Memory B cell (primary cell): ENCODE data around the gene CDH12.
A peak's percentile ranks its signal among the peaks of the same experiment; 100 is the strongest.
"Not testable (repeated sequence)": the region's sequence is repeated elsewhere in the genome, so short reads cannot be mapped to it uniquely, and the experiment has no call there.

Experiments
- ATAC-seq: fragments of 150-1000 bp; cut with Tn5 transposase; 2 replicates; pipeline ENCODE4 v1.10.0; 2021; ENCODE audit warnings: low read depth, mild to moderate bottlenecking, moderate library complexity
- DNase-seq, 2 donors: peaks; one replicate each; pipeline ENCODE4 v3.0.0; 2022; ENCODE audit warnings: low spot score in 2 of 2
- H3K27ac Mint-ChIP-seq: one replicate; pipeline ENCODE4 v1.8.0; 2022; ENCODE audit warnings: mild to moderate bottlenecking, moderate library complexity, mixed read lengths
- H3K27me3 Mint-ChIP-seq: one replicate; pipeline ENCODE4 v1.8.0; 2022; ENCODE audit warnings: mixed read lengths
- H3K36me3 Mint-ChIP-seq: one replicate; pipeline ENCODE4 v1.8.0; 2022; ENCODE audit warnings: mild to moderate bottlenecking, mixed read lengths
- H3K4me1 Mint-ChIP-seq: one replicate; pipeline ENCODE4 v1.8.0; 2022; ENCODE audit warnings: mixed read lengths
- H3K4me3 Mint-ChIP-seq: one replicate; pipeline ENCODE4 v1.8.0; 2022; ENCODE audit warnings: mild to moderate bottlenecking, moderate library complexity, mixed read lengths
- H3K9me3 Mint-ChIP-seq: one replicate; pipeline ENCODE4 v1.8.0; 2022; ENCODE audit warnings: mixed read lengths

CDH12 gene

GRCh38 chr5:22852807-22853660, at the start of gene CDH12:
Gene CDH12, minus strand, starts transcription at chr5:22853344.
- peak; percentile 83 for ATAC-seq
- H3K4me3 Mint-ChIP-seq = peak within 1 kb of the TSS; percentile 85
- peaks cover 10% of the 10 kb centered on the region for H3K4me1 Mint-ChIP-seq
- H3K36me3 Mint-ChIP-seq = no peaks in the 10 kb centered on the region
- DNase-seq = peak; percentile 7 to 16
- no peaks in the 10 kb centered on the region for H3K9me3 Mint-ChIP-seq
- H3K27me3 Mint-ChIP-seq = no peaks in the 10 kb centered on the region
- no peak within 1 kb of the TSS for H3K27ac Mint-ChIP-seq

- Mint-ChIP-seq H3K9me3 (no peaks in the 10 kb centered on the region), H3K4me3 (no peak overlapping the region), H3K27me3 (no peaks in the 10 kb centered on the region), H3K27ac (no peak overlapping the region), H3K36me3 (no peaks in the 10 kb centered on the region), H3K4me1 (no peaks in the 10 kb centered on the region)
- DNase-seq (no peak), ATAC-seq (no peak)
Observed at GRCh38 chr5:22901885-22902284, 48.7 kb upstream of the CDH12 start.

- Mint-ChIP-seq H3K36me3 (no peaks in the 10 kb centered on the region), H3K27me3 (no peaks in the 10 kb centered on the region), H3K4me1 (no peaks in the 10 kb centered on the region), H3K27ac (no peak overlapping the region), H3K9me3 (no peaks in the 10 kb centered on the region), H3K4me3 (no peak overlapping the region)
- DNase-seq = no peak
- no peak for ATAC-seq
Observed at GRCh38 chr5:22900801-22901310, 47.7 kb upstream of the CDH12 start.

- no peak for ATAC-seq
- Mint-ChIP-seq H3K27ac (no peak overlapping the region), H3K4me3 (no peak overlapping the region), H3K36me3 (no peaks in the 10 kb centered on the region), H3K9me3 (no peaks in the 10 kb centered on the region), H3K4me1 (no peaks in the 10 kb centered on the region), H3K27me3 (no peaks in the 10 kb centered on the region)
- no peak for DNase-seq
Observed at GRCh38 chr5:22899341-22899740, 46.2 kb upstream of the CDH12 start.

GRCh38 chr5:22896152-22896551, 43.0 kb upstream of the CDH12 start:
- H3K4me1 Mint-ChIP-seq = no peaks in the 10 kb centered on the region
- DNase-seq (no peak), ATAC-seq (no peak)
- no peaks in the 10 kb centered on the region for H3K27me3 Mint-ChIP-seq
- H3K4me3 Mint-ChIP-seq = no peak overlapping the region
- no peak overlapping the region for H3K27ac Mint-ChIP-seq
- peaks cover 2% of the 10 kb centered on the region for H3K9me3 Mint-ChIP-seq
- no peaks in the 10 kb centered on the region for H3K36me3 Mint-ChIP-seq

DNA sequence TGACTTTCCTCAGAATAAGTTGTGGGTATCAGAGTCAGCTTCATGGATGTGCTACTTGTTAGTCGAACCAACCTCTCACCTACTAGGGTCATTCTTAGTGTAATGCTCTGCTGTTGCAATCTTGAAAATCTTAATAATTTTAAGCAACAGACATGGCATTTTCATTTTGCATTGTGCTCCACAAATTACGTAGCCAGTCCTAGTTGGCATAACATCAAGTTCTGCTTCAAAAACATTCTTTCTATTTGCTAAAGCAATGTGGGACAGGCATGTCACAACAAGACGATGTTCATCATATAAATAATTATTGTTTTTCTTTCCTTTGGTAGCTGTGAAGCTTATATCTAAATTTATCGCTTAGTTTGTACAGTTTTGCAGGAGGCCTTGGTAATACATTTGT, 39.3 kb upstream of the CDH12 start:
- Mint-ChIP-seq H3K27ac (no peak overlapping the region), H3K9me3 (peaks cover 2% of the 10 kb centered on the region), H3K4me1 (no peaks in the 10 kb centered on the region), H3K27me3 (no peaks in the 10 kb centered on the region), H3K4me3 (no peak overlapping the region), H3K36me3 (no peaks in the 10 kb centered on the region)
- DNase-seq (no peak), ATAC-seq (no peak)

DNA sequence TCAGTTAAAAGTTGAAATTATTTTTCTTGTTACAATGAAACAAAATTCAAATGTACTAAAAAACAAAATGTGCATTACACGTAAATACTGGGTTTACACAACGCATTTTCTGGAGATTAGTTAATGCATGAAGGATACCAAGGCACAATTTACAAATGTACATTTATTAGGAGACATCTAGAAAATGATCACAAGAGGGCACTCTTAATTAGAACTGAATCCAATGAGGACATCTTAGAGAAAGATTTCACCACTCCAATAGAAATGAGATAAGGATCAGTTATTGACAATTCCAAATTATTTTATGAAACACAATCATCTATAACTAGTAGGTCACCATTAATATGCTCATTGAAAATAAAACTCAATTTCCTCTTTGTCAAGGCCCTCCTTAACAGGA, 36.6 kb upstream of the CDH12 start:
- no peaks in the 10 kb centered on the region for H3K4me1 Mint-ChIP-seq
- no peak overlapping the region for H3K27ac Mint-ChIP-seq
- H3K36me3 Mint-ChIP-seq = no peaks in the 10 kb centered on the region
- H3K4me3 Mint-ChIP-seq = no peak overlapping the region
- DNase-seq (no peak), ATAC-seq (no peak)
- H3K9me3 Mint-ChIP-seq = peaks cover 2% of the 10 kb centered on the region
- H3K27me3 Mint-ChIP-seq = no peaks in the 10 kb centered on the region

- Mint-ChIP-seq H3K4me3 (no peak overlapping the region), H3K36me3 (no peaks in the 10 kb centered on the region), H3K27ac (no peak overlapping the region), H3K27me3 (no peaks in the 10 kb centered on the region), H3K4me1 (no peaks in the 10 kb centered on the region), H3K9me3 (no peaks in the 10 kb centered on the region)
- ATAC-seq = no peak
- DNase-seq = no peak
Observed at GRCh38 chr5:22887566-22887965, 34.4 kb upstream of the CDH12 start.

DNA sequence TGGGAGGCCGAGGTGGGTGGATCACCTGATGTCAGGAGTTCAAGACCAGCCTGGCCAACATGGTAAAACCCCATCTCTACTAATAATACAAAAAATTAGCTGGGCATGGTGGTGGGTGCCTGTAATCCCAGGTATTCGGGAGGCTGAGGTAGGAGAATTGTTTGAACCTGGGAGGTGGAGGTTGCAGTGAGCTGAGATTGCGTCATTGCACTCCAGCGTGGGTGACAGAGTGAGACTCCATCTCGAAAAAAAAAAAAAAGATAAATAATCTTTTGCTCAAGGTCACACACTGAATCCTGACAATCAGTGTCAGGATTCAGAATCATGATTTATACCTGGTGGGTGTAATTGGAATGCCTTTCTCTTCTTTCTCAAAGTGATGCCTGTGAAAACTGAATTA, 5.8 kb upstream of the CDH12 start:
- not testable (repeated sequence) for H3K4me3 Mint-ChIP-seq

GRCh38 chr5:22855824-22856223, 2.7 kb upstream of the CDH12 start:
- Mint-ChIP-seq H3K27ac (no peak overlapping the region), H3K4me1 (peaks cover 10% of the 10 kb centered on the region), H3K36me3 (no peaks in the 10 kb centered on the region), H3K9me3 (no peaks in the 10 kb centered on the region), H3K4me3 (no peak overlapping the region), H3K27me3 (no peaks in the 10 kb centered on the region)
- DNase-seq = no peak
- no peak for ATAC-seq

More for the DNA sequence above, 5.8 kb upstream of the CDH12 start:
- ATAC-seq, DNase-seq, H3K27me3 Mint-ChIP-seq, H3K9me3 Mint-ChIP-seq, H3K27ac Mint-ChIP-seq, H3K36me3 Mint-ChIP-seq, H3K4me1 Mint-ChIP-seq: not testable (repeated sequence)

DNA sequence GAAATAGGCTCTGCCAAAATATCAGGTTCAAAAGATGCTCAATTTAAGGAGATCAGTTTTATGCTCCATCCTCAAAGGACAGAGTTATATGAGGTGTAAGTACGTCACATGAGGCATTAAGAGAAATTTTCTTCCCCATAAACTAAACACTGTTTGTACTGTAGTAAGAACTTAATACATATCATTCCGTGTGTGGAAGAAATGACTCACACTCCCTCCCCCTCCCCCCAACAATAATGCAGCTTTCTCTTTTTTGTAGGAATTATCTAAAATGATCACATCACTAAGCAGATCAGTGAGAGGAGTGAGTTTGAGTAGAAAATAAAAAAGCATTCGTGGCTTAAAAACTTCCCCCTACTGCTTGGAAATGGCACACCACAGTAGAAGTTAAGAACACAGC, 2.2 kb downstream of the CDH12 start:
- H3K27me3 Mint-ChIP-seq = no peaks in the 10 kb centered on the region
- DNase-seq (no peak), ATAC-seq (no peak)
- no peak overlapping the region for H3K27ac Mint-ChIP-seq
- H3K36me3 Mint-ChIP-seq = no peaks in the 10 kb centered on the region
- no peak overlapping the region for H3K4me3 Mint-ChIP-seq
- peaks cover 10% of the 10 kb centered on the region for H3K4me1 Mint-ChIP-seq
- no peaks in the 10 kb centered on the region for H3K9me3 Mint-ChIP-seq

GRCh38 chr5:22846693-22847092, 6.5 kb downstream of the CDH12 start:
- Mint-ChIP-seq H3K27ac (no peak overlapping the region), H3K27me3 (no peaks in the 10 kb centered on the region), H3K36me3 (no peaks in the 10 kb centered on the region), H3K4me3 (no peak overlapping the region), H3K4me1 (no peaks in the 10 kb centered on the region), H3K9me3 (no peaks in the 10 kb centered on the region)
- ATAC-seq (no peak), DNase-seq (no peak)

GRCh38 chr5:22844636-22845035, 8.5 kb downstream of the CDH12 start:
- Mint-ChIP-seq H3K27ac (no peak overlapping the region), H3K36me3 (no peaks in the 10 kb centered on the region), H3K9me3 (peaks cover 4% of the 10 kb centered on the region), H3K4me3 (no peak overlapping the region), H3K27me3 (no peaks in the 10 kb centered on the region), H3K4me1 (no peaks in the 10 kb centered on the region)
- ATAC-seq = no peak
- no peak for DNase-seq

GRCh38 chr5:22844155-22844554, 9.0 kb downstream of the CDH12 start:
- Mint-ChIP-seq H3K27me3 (no peaks in the 10 kb centered on the region), H3K4me3 (no peak overlapping the region), H3K9me3 (peaks cover 4% of the 10 kb centered on the region), H3K4me1 (no peaks in the 10 kb centered on the region), H3K27ac (no peak overlapping the region), H3K36me3 (no peaks in the 10 kb centered on the region)
- DNase-seq (no peak), ATAC-seq (no peak)

DNA sequence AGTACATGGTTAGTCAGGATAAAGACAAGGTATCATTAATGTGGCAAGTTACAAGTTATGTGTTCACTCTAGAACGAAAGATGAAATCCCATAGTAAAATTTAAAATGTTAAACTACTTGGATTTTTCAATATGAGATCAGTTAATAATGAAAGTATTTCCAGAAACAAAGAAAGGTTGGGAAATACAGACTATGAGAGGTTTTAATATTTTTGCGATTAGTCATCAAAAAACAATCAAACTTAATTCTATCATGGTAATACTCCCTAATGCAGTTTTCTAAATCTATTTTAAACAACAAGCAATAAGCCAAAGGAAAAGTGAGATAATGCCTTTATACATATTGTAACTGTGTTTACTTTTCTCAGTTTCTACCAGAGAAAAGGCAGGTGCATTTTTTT, 10.6 kb downstream of the CDH12 start:
- Mint-ChIP-seq H3K27me3 (no peaks in the 10 kb centered on the region), H3K9me3 (peaks cover 5% of the 10 kb centered on the region), H3K4me3 (no peak overlapping the region), H3K27ac (no peak overlapping the region), H3K4me1 (no peaks in the 10 kb centered on the region), H3K36me3 (no peaks in the 10 kb centered on the region)
- no peak for ATAC-seq
- DNase-seq = no peak
